Esophagus mucosa (tissue), 1 donor: ENCODE data around the gene KCNK5. TPM values are rescaled to one million over a fixed set of nuclear protein-coding genes. Genes with fewer than 3 reads are reported as not detected.

Experiments
- ATAC-seq: fragments of 200-7000 bp; cut with Tn5 transposase; one replicate; pipeline ENCODE4 v1.9.1; 2020
- total RNA-seq: library from RNA; stranded (reverse); gene quantifications from one replicate; pipeline ENCODE4 v1.2.4, GENCODE V29; 2023
- donor health status: DM: yes; HTN: yes; CAD: no.

Gene KCNK5
- total RNA-seq, 1 donor from 2014 or later, result 5.1 TPM

DNA sequence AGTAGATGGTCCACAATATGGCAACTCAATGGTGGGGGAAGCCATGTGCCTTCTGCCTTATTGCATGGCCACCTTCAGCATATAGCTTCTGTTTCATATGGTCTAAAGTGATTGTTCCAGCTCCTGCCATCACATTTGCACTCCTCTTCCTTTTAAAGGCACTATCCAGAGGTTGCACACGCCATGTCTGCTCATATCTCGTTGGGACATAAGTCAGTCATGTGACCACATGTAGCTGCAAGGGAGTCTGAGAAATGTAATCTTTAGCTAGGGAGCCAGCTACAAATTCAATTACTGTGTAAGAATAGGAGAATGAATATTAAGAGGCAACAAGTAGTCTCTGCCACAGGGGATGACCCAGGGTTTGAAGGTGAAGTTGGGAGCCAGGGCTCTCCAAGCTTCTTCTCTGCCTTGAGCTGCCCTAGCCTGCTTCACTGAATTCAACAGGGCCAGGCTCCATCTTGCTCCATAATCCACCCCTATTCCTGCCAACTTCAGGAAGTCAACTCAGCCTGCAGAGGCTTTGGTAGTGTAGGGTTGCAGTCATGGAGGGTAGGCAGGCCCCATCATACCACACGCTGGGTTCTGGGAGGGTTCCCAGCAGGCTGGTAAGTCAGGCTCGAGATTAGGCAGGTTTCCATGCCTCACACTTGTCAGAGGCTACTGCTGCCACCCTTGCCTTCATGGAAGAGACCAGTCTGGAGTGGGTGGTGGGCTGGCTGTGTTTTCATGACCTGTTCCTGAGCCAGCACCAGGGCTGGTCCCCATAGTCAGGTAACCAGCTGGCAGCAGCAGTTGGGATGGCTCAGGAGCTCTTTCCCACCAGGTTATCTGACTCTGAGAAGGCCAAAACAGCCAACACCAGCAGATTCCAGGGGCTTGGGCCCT, 57.5 kb downstream of the KCNK5 start:
- no peak for ATAC-seq

- no peak for ATAC-seq
Measured at GRCh38 chr6:39170860-39171259, 58.4 kb downstream of the KCNK5 start.

- no peak for ATAC-seq
Measured at GRCh38 chr6:39170389-39170788, 58.9 kb downstream of the KCNK5 start.

GRCh38 chr6:39169448-39170344, 59.6 kb downstream of the KCNK5 start:
- peak; percentile 37 for ATAC-seq

DNA sequence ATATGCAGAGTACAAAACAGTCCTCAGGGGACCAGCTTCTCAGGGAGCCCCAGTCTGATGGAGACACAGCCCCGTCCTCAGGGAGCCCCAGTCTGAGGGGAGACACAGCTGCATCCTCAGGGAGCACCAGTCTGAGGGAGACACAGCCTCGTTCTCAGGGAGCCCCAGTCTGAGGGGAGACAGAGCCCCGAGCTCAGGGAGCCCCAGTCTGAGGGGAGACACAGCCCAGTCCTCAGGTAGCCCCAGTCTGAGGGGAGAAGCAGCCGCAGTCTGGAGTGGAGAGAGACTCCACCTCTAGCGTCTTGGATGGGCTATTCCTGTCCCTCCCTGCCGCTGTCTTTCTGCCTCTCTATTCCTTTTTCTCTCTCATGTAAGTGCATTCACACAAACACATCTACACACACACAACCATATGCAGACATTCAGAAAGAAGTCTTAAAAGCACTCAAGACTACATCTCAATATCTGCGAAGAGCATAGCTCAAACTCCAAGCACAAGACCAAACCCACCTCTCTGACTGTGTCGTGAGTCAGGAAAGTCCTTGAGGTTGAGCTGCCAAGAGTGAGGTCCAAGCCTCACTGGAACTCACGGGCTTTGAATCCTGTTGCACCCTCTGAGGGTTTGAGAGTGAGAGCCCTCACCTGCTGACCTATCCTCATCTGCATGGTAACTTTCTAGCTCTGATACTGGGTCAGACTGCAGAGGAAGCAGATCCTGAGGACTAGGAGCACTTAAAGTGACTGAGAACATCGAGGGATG, 61.2 kb downstream of the KCNK5 start:
- no peak for ATAC-seq

DNA sequence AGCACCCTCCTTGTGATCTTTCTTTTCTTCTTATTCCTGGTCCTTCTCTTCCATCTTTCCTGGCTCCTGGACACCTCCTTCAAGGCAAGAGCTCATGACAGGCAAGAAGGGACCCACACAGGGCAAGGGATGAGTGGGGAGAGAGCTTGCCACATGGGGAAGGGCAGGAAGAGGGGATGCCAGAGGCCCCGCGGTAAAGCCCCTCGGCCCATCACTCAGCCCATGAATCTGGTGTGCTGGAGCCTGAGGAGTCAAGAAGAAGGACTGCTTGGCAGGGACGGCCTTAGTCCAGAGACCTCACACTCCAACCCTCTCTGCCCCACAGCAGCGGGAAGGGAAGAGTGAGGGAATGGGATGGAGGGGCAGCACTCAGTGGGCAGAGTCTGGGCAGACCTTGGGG, 62.0 kb downstream of the KCNK5 start:
- ATAC-seq, result no peak

DNA sequence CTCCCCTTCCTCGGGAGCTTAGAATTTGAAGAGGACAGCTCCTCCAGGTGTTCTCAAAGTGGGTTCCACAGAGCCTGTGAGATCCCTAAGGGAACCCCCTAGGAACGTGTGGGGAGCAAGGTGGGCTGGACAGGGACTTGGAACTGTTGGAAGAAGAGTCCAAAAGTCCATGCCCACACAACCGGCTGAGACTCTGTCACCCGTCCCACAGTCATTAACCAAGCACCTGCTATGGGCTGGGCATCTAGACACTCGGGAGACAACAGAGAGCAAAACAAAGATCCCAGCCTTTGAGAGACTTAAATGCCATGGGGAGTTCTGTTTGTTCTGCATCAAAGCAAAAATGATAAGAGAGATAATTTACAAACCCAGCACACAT, 62.4 kb downstream of the KCNK5 start:
- ATAC-seq, result no peak

GRCh38 chr6:39166189-39166911, 62.9 kb downstream of the KCNK5 start:
- peak; percentile 77 for ATAC-seq

DNA sequence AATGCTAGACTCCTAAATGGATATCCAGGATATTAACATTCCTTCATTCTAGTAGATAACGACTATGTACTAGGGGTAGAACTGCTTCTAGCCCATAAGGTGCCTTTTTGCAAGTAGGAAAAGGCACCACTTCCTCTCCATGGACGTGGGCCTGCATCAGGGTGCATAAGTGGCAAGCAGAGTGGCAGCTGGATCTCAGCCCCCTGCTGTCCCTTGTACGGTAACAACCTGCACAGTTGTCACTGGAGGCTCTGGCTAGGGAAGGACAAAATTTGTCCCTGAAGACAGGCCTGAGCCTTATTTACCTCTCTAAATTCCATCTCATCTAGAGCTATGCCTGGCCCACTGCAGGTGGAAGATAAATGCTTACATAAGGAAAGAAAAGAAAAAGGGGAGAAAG, 71.8 kb downstream of the KCNK5 start:
- no peak for ATAC-seq

GRCh38 chr6:39156801-39157200, 72.5 kb downstream of the KCNK5 start:
- no peak for ATAC-seq

DNA sequence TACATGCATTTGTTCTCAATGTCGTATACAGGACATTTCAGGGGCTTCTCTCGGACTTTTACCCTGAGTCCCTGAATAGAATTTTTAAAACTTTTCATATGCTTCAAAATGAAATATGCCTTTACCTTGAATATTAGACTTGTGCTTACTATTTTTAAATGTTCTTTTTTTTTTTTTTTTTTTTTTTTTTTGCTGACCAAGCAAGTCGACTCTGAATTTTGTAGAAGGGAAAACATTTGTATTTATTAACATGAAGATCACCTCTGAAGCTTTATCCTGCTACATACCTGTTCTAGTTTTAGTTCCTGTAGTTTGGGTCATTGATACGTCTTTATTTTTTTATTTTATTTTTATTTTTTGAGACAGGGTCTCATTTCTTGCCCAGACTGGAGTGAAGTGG, 74.6 kb downstream of the KCNK5 start:
- no peak for ATAC-seq

DNA sequence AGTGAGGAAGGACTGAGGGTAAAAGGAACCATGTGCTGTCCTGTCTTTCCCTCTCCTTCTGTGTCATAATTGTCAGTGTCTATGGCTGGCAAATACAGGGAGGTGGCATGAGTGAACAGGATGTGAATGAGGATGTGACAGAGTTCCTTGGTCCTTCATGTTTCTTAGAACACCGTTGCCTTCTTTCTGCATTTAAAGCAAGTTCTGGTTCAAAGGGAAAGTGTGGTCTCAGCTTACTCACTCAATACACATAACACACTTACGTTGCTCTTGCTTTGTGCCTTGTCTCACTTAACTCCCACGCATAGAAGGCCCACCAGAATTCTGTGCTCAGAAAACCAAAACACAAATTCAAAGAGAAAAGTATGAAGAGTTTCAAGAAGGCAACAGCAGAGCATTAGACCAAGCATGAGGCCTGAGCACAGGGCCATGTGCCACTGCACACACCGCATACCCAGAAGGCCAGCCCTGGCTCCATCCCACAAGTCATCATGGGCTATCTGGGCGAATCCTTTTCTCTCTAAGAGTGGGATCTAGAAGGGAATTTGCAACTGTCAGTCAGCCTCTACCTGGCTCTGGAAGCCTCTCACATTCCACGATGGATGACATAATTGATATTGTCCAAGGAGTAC, 75.4 kb downstream of the KCNK5 start:
- no peak for ATAC-seq

GRCh38 chr6:39152262-39152661, 77.0 kb downstream of the KCNK5 start:
- no peak for ATAC-seq

- no peak for ATAC-seq
Measured at GRCh38 chr6:39151211-39151610, 78.1 kb downstream of the KCNK5 start.

GRCh38 chr6:39144481-39145173, 84.6 kb downstream of the KCNK5 start:
- no peak for ATAC-seq

DNA sequence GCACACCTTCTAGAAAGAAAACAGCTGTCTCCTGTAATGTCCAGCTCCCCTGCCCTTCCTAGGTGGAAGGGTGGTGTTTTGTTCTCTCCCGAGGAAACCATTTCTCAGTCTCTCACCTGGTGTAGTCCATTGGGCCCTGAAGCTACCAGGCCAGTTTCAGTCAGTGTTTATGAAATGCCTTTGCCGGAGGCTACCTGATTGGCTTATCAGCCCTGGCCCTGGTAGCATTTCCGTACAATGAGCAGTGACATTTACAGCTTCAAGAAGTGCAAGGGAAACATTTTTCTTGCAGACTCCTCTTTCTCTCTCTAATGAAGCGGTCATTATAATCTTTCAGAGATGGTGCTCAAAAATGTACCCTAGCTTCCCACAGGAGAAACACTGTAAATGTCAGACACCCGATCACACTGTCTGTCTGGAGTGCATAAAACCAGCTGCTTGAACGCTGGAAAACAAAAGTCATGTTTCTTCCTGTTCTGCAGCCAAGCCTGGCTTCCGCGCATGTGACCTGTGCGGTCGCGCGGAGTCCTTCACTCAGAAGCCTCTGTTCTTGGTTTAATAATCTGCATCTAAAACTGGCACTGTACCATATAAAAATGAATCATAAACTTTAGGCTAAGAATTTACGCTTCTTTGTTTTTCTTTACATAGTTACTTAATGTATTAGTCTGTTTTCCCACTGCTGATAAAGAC, 85.9 kb downstream of the KCNK5 start:
- ATAC-seq, result no peak

DNA sequence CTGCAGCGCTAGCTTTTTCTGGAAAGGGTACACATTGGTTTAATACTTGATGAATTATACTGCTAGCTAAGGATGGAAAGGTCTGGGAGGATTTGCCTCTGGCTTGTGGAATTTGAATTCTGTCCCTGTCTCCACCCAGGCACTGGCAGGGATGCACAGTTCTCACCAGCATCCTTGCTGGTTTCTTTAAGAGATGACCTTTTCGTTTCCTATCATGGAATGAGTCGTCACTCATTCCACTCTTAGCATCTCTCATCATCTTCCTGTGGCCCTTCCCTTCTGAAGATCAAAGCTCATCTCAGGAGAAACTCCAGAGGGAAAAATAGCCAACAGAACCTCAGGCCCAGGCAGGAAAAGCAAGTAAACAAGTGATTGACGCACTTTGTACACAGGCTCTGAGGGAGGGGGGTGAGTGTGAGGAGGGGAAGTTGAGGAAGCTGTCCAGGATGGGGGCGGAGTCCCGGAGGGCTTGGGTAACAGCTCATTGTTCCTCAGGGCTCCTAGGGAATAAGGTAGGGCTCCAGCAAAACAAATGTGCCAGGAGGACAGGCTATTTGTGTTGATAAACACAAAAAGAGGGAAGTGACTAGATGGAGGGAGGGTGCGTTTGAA, 88.6 kb downstream of the KCNK5 start:
- ATAC-seq, result peak; percentile 58
